ENCODE results near the gene SMG6. TPM values are rescaled to one million over a fixed set of nuclear protein-coding genes. Genes with fewer than 3 reads are reported as not detected.

The SMG6 gene
- total RNA-seq, 1 donor, result 42.7 TPM

DNA sequence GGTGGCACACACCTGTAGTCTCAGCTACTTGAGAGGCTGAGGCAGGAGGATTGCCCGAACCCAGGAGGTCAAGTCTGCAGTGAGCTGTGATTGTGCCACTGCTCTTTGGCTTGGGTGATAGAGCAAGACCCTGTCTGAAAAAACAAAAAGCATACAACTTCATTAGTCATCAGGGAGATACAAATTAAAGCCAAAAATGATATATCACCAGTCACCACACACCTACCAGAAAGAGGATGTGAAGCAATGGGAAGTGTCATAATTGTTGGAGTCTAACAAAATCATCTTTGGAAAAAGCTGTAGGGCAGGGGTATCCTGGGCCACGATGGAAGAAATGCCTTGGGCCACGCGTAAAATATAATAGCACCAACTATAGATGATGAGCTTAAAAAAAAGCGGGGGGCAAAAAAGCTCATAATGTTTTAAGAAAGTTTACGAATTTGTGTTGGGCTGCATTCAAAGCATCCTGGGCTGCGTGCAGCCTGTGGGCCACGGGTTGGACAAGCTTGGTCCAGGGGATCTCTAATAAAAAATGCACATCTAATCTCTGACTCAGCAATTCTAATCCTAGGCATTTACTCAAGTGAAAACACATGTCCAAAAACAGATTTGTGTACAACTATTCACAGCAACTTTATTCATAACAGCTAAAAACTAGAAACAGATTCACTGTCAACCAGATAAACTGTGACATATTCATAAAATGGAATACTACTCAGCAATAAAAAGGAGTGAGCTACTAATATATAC lies 182.8 kb downstream of the SMG6 start:
- H2AFZ ChIP-seq (ENCODE audit: low read length), result no peak overlapping the region
- H3K79me2 ChIP-seq (ENCODE audit: insufficient read depth, low read length), result no peaks in the 10 kb centered on the region
- peaks cover 34% of the 10 kb centered on the region for H3K4me1 ChIP-seq (ENCODE audit: insufficient read depth, low read length)
- no peaks in the 10 kb centered on the region for H4K20me1 ChIP-seq (ENCODE audit: insufficient read depth, low read length)
- no peak overlapping the region for H3K4me3 ChIP-seq (ENCODE audit: insufficient read depth, low read length)
- TF ChIP-seq, protein P1, sequence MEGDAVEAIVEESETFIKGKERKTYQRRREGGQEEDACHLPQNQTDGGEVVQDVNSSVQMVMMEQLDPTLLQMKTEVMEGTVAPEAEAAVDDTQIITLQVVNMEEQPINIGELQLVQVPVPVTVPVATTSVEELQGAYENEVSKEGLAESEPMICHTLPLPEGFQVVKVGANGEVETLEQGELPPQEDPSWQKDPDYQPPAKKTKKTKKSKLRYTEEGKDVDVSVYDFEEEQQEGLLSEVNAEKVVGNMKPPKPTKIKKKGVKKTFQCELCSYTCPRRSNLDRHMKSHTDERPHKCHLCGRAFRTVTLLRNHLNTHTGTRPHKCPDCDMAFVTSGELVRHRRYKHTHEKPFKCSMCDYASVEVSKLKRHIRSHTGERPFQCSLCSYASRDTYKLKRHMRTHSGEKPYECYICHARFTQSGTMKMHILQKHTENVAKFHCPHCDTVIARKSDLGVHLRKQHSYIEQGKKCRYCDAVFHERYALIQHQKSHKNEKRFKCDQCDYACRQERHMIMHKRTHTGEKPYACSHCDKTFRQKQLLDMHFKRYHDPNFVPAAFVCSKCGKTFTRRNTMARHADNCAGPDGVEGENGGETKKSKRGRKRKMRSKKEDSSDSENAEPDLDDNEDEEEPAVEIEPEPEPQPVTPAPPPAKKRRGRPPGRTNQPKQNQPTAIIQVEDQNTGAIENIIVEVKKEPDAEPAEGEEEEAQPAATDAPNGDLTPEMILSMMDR (IDR thresholded peaks at IDR 0.05; ENCODE audit: extremely low read depth, low read depth, low read length), result no peak
- no peaks in the 10 kb centered on the region for H3K36me3 ChIP-seq (ENCODE audit: insufficient read depth, low read length)
- no peaks in the 10 kb centered on the region for H3K27me3 ChIP-seq (ENCODE audit: insufficient read depth, low read length)
- no peak overlapping the region for H3K27ac ChIP-seq (ENCODE audit: low read depth, low read length)
- no peaks in the 10 kb centered on the region for H3K9me3 ChIP-seq (ENCODE audit: low read depth, low read length)
- no peak overlapping the region for H3K4me2 ChIP-seq (ENCODE audit: insufficient read depth, low read length)
- no peak for DNase-seq (ENCODE audit: insufficient read length, low spot score, missing footprints)

DNA sequence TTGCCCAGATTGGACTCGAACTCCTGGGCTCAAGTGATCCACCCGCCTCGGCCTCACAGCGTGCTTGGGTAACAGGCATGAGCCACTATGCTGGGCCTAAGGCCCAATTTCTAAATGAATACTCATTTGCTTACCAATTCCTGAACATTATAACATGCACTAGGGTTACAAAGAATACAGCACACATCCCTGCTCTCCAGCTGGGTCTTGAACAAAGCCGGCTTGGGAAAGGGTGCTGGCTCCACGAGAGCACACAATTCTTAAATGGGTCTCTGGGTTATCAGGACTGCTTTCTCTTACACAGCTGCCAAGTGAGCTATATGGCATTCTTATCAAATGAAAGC lies 190.3 kb downstream of the SMG6 start:
- peaks cover 2% of the 10 kb centered on the region for H3K79me2 ChIP-seq (ENCODE audit: insufficient read depth, low read length)
- no peak for DNase-seq (ENCODE audit: insufficient read length, low spot score, missing footprints)
- H3K27ac ChIP-seq (ENCODE audit: low read depth, low read length), result peak overlapping the region; percentile 55
- peaks cover 11% of the 10 kb centered on the region for H3K4me1 ChIP-seq (ENCODE audit: insufficient read depth, low read length)
- H2AFZ ChIP-seq (ENCODE audit: low read length), result no peak overlapping the region
- TF ChIP-seq, protein P1 (IDR thresholded peaks at IDR 0.05; ENCODE audit: extremely low read depth, low read depth, low read length), result no peak
- no peaks in the 10 kb centered on the region for H3K27me3 ChIP-seq (ENCODE audit: insufficient read depth, low read length)
- H3K9me3 ChIP-seq (ENCODE audit: low read depth, low read length), result no peaks in the 10 kb centered on the region
- no peaks in the 10 kb centered on the region for H3K36me3 ChIP-seq (ENCODE audit: insufficient read depth, low read length)
- no peaks in the 10 kb centered on the region for H4K20me1 ChIP-seq (ENCODE audit: insufficient read depth, low read length)
- no peak overlapping the region for H3K4me2 ChIP-seq (ENCODE audit: insufficient read depth, low read length)
- no peak overlapping the region for H3K4me3 ChIP-seq (ENCODE audit: insufficient read depth, low read length)

GRCh38 chr17:2111691-2112090 lies 191.9 kb downstream of the SMG6 start:
- peak overlapping the region; percentile 51 for H3K27ac ChIP-seq (ENCODE audit: low read depth, low read length)
- no peak overlapping the region for H3K4me3 ChIP-seq (ENCODE audit: insufficient read depth, low read length)
- DNase-seq (ENCODE audit: insufficient read length, low spot score, missing footprints), result no peak
- H3K36me3 ChIP-seq (ENCODE audit: insufficient read depth, low read length), result no peaks in the 10 kb centered on the region
- H3K4me2 ChIP-seq (ENCODE audit: insufficient read depth, low read length), result no peak overlapping the region
- no peaks in the 10 kb centered on the region for H3K9me3 ChIP-seq (ENCODE audit: low read depth, low read length)
- no peak overlapping the region for H2AFZ ChIP-seq (ENCODE audit: low read length)
- no peaks in the 10 kb centered on the region for H4K20me1 ChIP-seq (ENCODE audit: insufficient read depth, low read length)
- TF ChIP-seq, protein P1 (IDR thresholded peaks at IDR 0.05; ENCODE audit: extremely low read depth, low read depth, low read length), result no peak
- H3K27me3 ChIP-seq (ENCODE audit: insufficient read depth, low read length), result no peaks in the 10 kb centered on the region
- peaks cover 25% of the 10 kb centered on the region for H3K4me1 ChIP-seq (ENCODE audit: insufficient read depth, low read length)
- H3K79me2 ChIP-seq (ENCODE audit: insufficient read depth, low read length), result peaks cover 2% of the 10 kb centered on the region

GRCh38 chr17:2110436-2110835 lies 193.1 kb downstream of the SMG6 start:
- H3K27me3 ChIP-seq (ENCODE audit: insufficient read depth, low read length), result no peaks in the 10 kb centered on the region
- TF ChIP-seq, protein P1 (IDR thresholded peaks at IDR 0.05; ENCODE audit: extremely low read depth, low read depth, low read length), result no peak
- H3K4me2 ChIP-seq (ENCODE audit: insufficient read depth, low read length), result no peak overlapping the region
- H3K27ac ChIP-seq (ENCODE audit: low read depth, low read length), result no peak overlapping the region
- H3K79me2 ChIP-seq (ENCODE audit: insufficient read depth, low read length), result peaks cover 2% of the 10 kb centered on the region
- no peaks in the 10 kb centered on the region for H4K20me1 ChIP-seq (ENCODE audit: insufficient read depth, low read length)
- H3K36me3 ChIP-seq (ENCODE audit: insufficient read depth, low read length), result no peaks in the 10 kb centered on the region
- no peaks in the 10 kb centered on the region for H3K9me3 ChIP-seq (ENCODE audit: low read depth, low read length)
- no peak for DNase-seq (ENCODE audit: insufficient read length, low spot score, missing footprints)
- H3K4me1 ChIP-seq (ENCODE audit: insufficient read depth, low read length), result peaks cover 29% of the 10 kb centered on the region
- H2AFZ ChIP-seq (ENCODE audit: low read length), result no peak overlapping the region
- no peak overlapping the region for H3K4me3 ChIP-seq (ENCODE audit: insufficient read depth, low read length)

Measured in osteoblast (primary cell).